RKO (cell line): ENCODE data around the gene PTPRK.

Source experiments
- DNase-seq: peaks from one replicate; pipeline ENCODE4 v3.0.0-alpha.2; 2016; ENCODE audit warnings: low spot score

PTPRK gene

GRCh38 chr6:128515550-128516513, 4.6 kb downstream of the PTPRK start:
- DNase-seq: no peak

GRCh38 chr6:128513878-128514277, 6.5 kb downstream of the PTPRK start:
- DNase-seq: no peak

- no peak for DNase-seq
These were observed 8.1 kb downstream of the PTPRK start for GRCh38 chr6:128512296-128512695.

GRCh38 chr6:128511506-128511905, 8.9 kb downstream of the PTPRK start:
- no peak for DNase-seq

GRCh38 chr6:128509709-128510108, 10.7 kb downstream of the PTPRK start:
- no peak for DNase-seq

GRCh38 chr6:128508588-128509296, 11.7 kb downstream of the PTPRK start:
- DNase-seq: peak; percentile 93

- DNase-seq: no peak
These were observed 12.8 kb downstream of the PTPRK start for GRCh38 chr6:128507337-128508310.

GRCh38 chr6:128505603-128506002, 14.8 kb downstream of the PTPRK start:
- DNase-seq: no peak

GRCh38 chr6:128504003-128504654, 16.3 kb downstream of the PTPRK start:
- DNase-seq: no peak

GRCh38 chr6:128500749-128501600, 19.4 kb downstream of the PTPRK start:
- DNase-seq: no peak

GRCh38 chr6:128500014-128500413, 20.4 kb downstream of the PTPRK start:
- DNase-seq: no peak

- DNase-seq: no peak
These were observed 21.2 kb downstream of the PTPRK start for GRCh38 chr6:128499079-128499731.

GRCh38 chr6:128498234-128498633, 22.2 kb downstream of the PTPRK start:
- DNase-seq: no peak

- no peak for DNase-seq
These were observed 24.7 kb downstream of the PTPRK start for GRCh38 chr6:128495536-128496333.

- no peak for DNase-seq
These were observed 26.0 kb downstream of the PTPRK start for GRCh38 chr6:128494440-128494839.

- DNase-seq: no peak
These were observed 26.5 kb downstream of the PTPRK start for GRCh38 chr6:128493877-128494276.

GRCh38 chr6:128492386-128492785, 28.0 kb downstream of the PTPRK start:
- no peak for DNase-seq

- no peak for DNase-seq
These were observed 28.7 kb downstream of the PTPRK start for GRCh38 chr6:128491610-128492206.
